Middle frontal gyrus (tissue), 1 donor: ENCODE measurements around the gene GANC.
"Not testable (repeated sequence)": the region's sequence is repeated elsewhere in the genome, so short reads cannot be mapped to it uniquely, and the experiment has no call there.

Experiments used
- DNase-seq: peaks from one replicate; pipeline ENCODE4 v3.0.0-alpha.2; 2015; ENCODE audit warnings: low spot score; ENCODE audit errors: extremely low spot score

GANC gene

GRCh38 chr15:42283671-42284070, 10.7 kb downstream of the GANC start:
- no peak for DNase-seq

GRCh38 chr15:42284551-42284950, 11.6 kb downstream of the GANC start:
- no peak for DNase-seq

GRCh38 chr15:42285034-42285433, 12.0 kb downstream of the GANC start:
- no peak for DNase-seq

DNA sequence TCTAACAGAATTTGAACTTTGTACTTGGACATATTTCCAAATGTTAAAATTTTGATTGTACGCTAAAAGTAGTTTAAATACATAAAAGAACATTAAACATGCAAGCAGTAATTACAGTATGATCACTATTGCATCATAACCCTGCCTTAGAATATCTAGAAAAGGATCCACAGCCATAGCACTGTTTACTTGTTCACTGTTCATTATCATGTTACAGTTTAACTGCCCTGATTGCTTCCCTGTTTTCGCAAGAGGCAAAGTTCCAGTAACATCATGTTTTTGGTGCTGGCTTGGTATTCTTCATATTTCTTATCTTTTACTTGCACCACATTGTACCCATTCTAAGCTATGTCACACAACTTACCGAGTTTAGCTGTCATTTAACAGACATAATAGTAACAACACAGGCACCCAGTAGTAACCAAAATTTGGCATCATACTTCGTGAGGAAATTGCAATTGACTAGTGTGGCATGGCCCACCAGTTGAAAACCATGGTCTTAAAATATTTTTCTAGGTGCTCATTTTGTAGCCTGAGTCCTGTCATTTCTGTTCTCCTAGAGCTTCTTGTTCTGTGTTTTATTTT, 13.5 kb downstream of the GANC start:
- DNase-seq, result no peak

- no peak for DNase-seq
These were observed 14.9 kb downstream of the GANC start for GRCh38 chr15:42287931-42288330.

DNA sequence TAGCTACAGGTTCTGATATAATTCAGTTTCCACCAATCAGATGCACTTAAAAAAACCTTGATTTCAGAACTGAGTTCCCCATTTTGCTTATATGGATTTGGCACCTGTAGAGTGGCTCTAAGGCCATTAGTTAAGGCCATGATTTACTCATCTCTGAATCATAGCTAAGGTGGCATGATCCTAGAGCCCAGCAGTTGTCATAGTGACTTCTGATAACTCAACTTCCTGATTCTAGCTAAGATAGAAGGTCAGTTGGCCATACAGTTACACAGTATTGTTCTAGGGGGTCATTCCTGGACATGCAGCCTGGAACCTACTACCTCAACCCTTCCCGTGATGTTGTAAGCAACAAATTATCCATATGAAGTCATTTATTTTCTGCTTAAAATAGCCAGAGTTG, 16.2 kb downstream of the GANC start:
- no peak for DNase-seq

GRCh38 chr15:42301004-42301403, 28.0 kb downstream of the GANC start:
- DNase-seq, result not testable (repeated sequence)

DNA sequence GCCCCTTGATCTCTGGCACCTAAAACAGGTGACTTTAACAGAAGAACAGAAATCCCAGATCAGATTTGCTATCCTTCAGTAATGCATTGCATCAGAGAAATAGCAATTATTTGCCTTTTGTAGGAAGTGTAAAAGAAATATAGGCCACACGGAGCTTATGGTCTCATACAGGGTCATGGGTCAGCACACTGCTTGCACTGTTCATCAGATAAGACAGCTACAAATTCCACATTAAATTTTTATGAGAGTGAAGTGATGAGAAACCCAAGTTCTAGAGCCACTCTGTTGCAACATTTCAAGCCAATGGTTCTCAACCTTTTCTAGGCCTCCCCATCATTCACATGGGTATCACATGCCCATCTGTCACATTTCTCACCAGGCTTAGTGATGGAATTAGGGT, 33.7 kb downstream of the GANC start:
- no peak for DNase-seq

- no peak for DNase-seq
These were observed 40.5 kb downstream of the GANC start for GRCh38 chr15:42313463-42313862.

DNA sequence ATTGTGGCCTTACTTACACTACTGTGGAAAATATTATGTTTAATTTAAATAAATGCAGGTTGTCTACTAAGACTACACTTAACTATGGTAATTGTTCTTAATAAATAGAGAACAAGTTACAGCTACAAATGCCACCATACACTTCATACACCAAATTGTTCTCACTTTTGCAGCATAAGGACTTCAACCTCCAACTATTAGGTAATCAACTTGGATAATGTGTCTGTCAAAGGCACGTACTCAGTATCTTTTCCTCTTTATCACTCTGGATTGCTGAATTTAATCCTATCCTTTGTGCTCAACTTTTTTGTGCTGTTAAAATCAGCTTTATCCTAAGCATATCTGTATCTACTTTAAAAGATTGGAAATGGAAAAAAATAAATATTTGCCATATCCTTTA, 41.8 kb downstream of the GANC start:
- no peak for DNase-seq

GRCh38 chr15:42315521-42315920, 42.5 kb downstream of the GANC start:
- DNase-seq, result no peak

DNA sequence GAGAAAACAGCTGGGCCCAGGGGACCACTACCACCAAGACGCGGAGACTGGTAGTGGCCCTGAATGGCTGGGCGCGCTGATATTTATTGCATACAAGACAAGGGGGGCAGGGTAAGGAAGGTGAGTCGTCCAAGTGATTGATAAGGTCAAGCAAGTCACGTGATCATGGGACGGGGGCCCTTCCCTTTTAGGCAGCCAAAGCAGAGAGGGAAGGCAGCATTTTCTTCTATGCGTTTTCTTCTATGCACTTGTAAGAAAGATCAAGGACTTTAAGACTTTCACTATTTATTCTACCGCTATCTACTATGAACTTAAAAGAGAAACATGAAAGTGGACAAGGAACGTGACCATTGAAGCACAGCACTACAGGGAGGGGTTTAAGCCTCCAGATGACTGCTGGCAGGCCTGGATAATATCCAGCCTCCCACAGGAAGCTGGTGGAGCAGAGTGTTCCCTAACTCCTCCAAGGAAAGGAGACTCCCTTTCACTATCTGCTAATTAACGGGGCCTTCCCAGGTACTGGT, 43.3 kb downstream of the GANC start:
- not testable (repeated sequence) for DNase-seq

- DNase-seq, result no peak
These were observed 46.2 kb downstream of the GANC start for GRCh38 chr15:42319206-42319605.

DNA sequence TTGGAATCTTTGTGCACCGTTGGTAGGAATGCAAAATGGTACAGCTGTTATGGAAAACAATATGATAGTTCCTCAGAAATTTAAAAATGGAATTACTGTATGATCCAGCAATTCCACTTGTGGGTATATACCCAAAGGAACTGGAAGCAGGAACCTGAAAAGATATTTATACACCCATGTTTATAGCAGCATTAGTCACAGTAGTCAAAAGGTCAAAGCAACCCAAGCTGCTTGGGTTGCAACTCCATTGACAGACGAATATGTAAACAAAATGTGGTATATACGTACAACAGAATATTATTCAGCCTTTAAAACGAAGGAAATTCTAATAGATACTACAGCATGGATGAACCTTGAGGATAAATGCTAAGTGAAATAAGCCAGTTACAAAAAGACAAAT, 51.3 kb downstream of the GANC start:
- DNase-seq, result no peak

DNA sequence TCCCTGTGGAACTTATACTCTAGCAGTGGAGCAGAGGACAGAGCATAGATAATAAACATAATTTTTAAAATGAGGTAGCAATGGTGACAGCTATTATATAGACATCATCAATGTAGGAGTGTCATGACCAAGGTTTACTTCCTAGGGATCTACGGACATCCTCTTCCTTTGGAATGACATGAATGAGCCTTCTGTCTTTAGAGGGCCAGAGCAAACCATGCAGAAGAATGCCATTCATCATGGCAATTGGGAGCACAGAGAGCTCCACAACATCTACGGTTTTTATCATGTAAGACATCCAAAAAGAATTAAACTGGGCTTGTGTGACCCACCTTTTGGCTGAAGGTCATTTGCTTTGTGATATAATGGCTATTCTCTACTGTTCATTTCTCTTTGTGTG, 56.2 kb downstream of the GANC start:
- DNase-seq, result no peak

DNA sequence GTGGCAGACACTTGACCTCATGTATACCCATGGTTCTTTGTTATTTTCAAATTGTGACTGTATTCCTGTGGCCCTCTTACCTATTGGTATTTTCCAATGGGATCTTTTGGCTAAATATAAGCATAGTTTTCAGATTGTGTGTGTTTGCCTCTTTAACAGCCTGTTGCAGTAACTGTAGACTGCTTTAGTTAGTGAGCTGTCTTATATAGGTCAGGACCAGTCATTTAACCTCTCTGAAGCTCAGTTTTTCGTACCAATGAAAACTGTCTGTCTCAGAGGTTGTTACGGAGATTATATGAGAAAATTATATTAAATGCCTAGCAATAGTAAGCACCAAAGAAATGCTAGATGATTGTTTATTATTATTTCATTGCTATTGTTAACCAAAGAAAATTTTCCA, 57.0 kb downstream of the GANC start:
- no peak for DNase-seq

GRCh38 chr15:42331235-42331634, 58.2 kb downstream of the GANC start:
- no peak for DNase-seq

DNA sequence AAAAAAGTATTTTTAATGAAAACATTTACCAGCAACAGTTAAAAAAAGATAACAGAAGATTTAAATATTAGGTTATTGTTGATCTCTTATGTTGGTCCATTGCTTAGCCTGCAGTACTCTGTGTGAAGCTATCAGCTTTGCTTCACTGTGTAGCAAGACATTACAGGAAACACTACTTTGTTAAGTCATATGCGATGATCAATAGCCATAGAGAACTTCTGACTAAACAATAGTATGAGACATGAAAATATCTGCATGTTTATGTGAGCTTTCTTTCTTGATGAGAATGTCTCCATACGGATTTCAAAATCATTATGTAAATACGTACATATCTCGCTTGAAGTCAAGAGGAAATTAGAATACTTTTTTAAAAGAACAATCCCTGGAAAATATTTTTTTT, 59.3 kb downstream of the GANC start:
- DNase-seq, result no peak

DNA sequence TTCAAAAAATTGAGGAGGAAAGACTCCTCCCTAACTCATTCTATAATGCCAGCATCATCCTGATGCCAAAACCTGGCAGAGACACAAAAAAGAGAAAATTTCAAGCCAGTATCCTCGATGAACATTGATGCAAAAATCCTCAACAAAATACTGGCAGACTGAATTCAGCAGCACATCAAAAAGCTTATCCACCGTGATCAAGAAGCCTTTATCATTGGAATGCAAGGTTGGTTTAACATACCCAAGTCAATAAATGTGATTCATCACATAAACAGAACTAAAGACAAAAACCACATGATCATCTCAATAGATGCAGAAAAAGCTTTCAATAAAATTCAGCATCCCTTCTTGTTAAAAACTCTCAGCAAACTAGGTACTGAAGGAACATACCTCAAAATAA, 62.1 kb downstream of the GANC start:
- no peak for DNase-seq

GRCh38 chr15:42336650-42337049, 63.6 kb downstream of the GANC start:
- DNase-seq, result not testable (repeated sequence)

- not testable (repeated sequence) for DNase-seq
These were observed 64.1 kb downstream of the GANC start for GRCh38 chr15:42337104-42337503.

DNA sequence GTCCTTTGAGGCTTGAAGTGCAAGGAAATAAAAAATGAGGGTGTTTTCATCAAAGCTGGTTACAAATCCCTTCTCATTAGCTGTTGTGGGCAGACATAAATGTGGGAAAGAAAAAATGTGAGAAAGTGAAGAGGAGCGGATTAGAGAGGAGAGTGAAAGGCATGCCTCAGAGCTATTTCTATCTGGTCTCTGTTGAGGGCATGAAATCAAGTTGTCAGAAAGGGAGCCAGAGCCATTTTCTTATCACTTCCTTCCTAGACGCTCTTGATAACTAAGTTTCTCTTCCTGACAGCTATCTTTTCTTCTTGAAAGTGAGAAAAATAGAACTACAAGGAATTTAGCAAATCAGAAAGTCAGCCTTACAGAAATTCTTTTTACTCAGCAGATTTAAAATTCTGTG, 65.5 kb downstream of the GANC start:
- no peak for DNase-seq

DNA sequence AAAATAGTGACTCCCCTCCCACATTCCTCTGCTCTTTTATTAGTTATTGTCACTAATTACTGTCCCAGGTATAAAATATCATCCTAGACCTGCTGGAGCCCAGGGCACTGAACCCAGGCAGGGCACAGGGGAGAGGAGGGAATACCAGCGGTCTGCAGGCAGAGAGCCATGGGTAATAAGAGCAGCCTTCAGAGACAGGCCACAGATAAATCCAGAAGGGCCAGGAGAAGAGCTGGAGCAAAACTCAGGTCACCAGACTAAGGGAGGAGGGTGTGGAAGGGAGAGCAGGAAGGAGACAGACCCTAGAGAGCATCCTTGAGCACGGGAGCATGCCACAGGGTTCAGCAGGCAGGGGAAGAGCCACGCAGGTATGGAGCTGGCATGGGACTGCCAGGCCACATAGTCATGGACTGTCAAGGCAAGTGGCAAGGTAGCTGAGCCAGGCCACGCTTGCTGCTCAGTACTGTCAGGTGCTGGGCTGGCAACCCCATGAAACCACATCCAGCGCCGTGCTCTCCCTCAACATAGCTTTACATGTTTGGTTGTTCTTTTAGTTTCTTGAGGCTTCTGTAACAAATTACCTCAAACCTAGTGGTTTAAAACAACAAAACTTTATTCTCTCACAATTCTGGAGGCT, 70.7 kb downstream of the GANC start:
- DNase-seq, result no peak
